KOPT-K1 (cell line): Measurements from ENCODE around the gene ZFAND2B.
A peak's percentile ranks its signal among the peaks of the same experiment; 100 is the strongest.

Source experiments
- H3K27ac ChIP-seq: fragments of 200-600 bp; sonication (generic); 2 replicates; pipeline ENCODE4 v1.5.1; 2016; ENCODE audit warnings: antibody characterized with exemption, mild to moderate bottlenecking, low read depth, low read length; ENCODE audit not compliant: poor library complexity, severe bottlenecking
- H3K36me3 ChIP-seq: fragments of 200-600 bp; sonication (generic); 2 replicates; pipeline ENCODE4 v1.5.1; 2017; ENCODE audit warnings: antibody characterized with exemption, mild to moderate bottlenecking, low read length, moderate library complexity; ENCODE audit not compliant: insufficient read depth
- H3K9me3 ChIP-seq: fragments of 200-600 bp; sonication (generic); 2 replicates; pipeline ENCODE4 v1.5.1; 2017; ENCODE audit warnings: antibody characterized with exemption, low read length, mild to moderate bottlenecking; ENCODE audit not compliant: insufficient read depth, poor library complexity, severe bottlenecking

The ZFAND2B gene

DNA sequence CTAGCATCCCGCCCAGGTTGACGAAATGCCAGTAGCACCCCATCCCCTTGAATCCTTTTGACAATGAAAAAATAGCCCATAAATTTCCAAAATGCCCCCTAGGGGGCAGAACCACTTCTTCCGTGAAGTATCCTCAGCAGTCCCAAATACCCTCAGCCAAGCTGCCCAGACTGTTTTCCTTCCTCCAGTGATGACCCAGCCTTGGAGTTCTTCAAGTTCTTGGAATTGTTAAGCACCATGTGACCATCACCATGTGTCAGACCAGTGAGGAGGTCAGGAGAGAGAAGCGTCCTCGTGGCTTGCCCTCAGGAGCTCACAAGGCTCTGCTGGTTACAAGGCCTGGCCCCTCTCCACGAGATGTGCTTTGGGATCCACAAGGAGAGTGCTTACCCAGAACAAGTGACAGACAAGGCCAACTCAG lies 35.3 kb upstream of the ZFAND2B start:
- Histone ChIP-seq H3K36me3 (peaks cover 41% of the 10 kb centered on the region), H3K27ac (no peak overlapping the region), H3K9me3 (no peaks in the 10 kb centered on the region)

GRCh38 chr2:219172231-219173154 lies 34.1 kb upstream of the ZFAND2B start:
- Histone ChIP-seq H3K9me3 (no peaks in the 10 kb centered on the region), H3K36me3 (peaks cover 41% of the 10 kb centered on the region), H3K27ac (no peak overlapping the region)

GRCh38 chr2:219173176-219173575 lies 33.4 kb upstream of the ZFAND2B start:
- Histone ChIP-seq H3K9me3 (no peaks in the 10 kb centered on the region), H3K27ac (no peak overlapping the region)

GRCh38 chr2:219174146-219174545 lies 32.4 kb upstream of the ZFAND2B start:
- Histone ChIP-seq H3K36me3 (peaks cover 41% of the 10 kb centered on the region), H3K9me3 (no peaks in the 10 kb centered on the region), H3K27ac (no peak overlapping the region)

More at GRCh38 chr2:219173176-219173575, 33.4 kb upstream of the ZFAND2B start:
- peaks cover 41% of the 10 kb centered on the region for H3K36me3 ChIP-seq

DNA sequence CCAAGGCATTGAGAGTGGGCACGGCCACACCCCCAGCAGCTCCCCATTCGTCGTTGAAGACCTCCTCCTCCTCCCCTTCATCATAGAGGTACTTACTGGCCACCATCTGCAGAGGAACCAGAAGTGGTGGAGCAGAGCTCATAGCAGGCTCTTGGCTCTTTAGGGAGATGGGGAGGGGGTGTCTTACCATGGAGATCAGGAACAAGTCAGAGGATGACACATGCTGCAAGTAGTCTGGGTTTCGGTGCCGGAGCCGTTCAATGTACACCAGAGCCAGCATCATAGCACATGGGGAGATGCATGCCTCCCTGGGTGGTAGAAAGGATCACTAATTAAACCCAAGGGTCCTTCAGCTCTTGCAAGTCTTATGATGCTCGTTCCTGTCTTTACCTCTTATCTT lies 31.8 kb upstream of the ZFAND2B start:
- Histone ChIP-seq H3K9me3 (no peaks in the 10 kb centered on the region), H3K27ac (no peak overlapping the region), H3K36me3 (peaks cover 48% of the 10 kb centered on the region)

DNA sequence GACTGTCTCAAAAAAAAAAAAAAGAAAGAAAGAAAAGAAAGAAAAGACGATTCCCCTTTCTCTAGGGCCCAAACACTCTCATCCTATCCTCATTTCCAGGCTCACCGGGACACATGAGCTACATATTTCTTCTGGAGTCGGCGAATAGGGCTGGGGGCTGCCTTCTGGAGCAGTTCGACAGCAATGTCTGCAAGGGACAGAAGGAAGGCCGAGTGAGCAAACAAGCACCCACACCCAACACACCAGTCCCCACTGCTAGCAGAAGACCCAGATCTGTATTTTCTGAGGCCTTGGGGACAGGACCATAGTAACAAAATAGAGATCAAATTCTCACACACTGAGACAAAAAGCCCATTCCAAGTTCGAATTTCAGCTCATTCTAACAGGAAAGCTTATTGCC lies 31.1 kb upstream of the ZFAND2B start:
- Histone ChIP-seq H3K27ac (peak overlapping the region; percentile 93), H3K9me3 (no peaks in the 10 kb centered on the region), H3K36me3 (peaks cover 55% of the 10 kb centered on the region)

- H3K9me3 ChIP-seq, result no peaks in the 10 kb centered on the region
- H3K36me3 ChIP-seq, result peaks cover 58% of the 10 kb centered on the region
Measured at GRCh38 chr2:219175928-219176817, 30.4 kb upstream of the ZFAND2B start.

GRCh38 chr2:219176818-219177551 lies 29.6 kb upstream of the ZFAND2B start, which contains the start of gene CNPPD1:
Gene CNPPD1, minus strand, starts transcription at chr2:219176925. Its CDS starts 97 bp downstream, at chr2:219176828.
- H3K27ac ChIP-seq, result peak within 1 kb of the TSS; percentile 93

More at GRCh38 chr2:219175928-219176817, 30.4 kb upstream of the ZFAND2B start:
- peak overlapping the region; percentile 93 for H3K27ac ChIP-seq

GRCh38 chr2:219177552-219178376 lies 28.8 kb upstream of the ZFAND2B start, which contains the start of gene RETREG2:
Gene RETREG2, plus strand, starts transcription at chr2:219178275. Its CDS starts 78 bp downstream, at chr2:219178353.
- Histone ChIP-seq H3K9me3 (no peaks in the 10 kb centered on the region), H3K36me3 (peaks cover 58% of the 10 kb centered on the region), H3K27ac (peak within 1 kb of the TSS; percentile 93)

More at GRCh38 chr2:219176818-219177551, 29.6 kb upstream of the ZFAND2B start, which contains the start of gene CNPPD1:
- no peaks in the 10 kb centered on the region for H3K9me3 ChIP-seq
- H3K36me3 ChIP-seq, result peaks cover 58% of the 10 kb centered on the region

DNA sequence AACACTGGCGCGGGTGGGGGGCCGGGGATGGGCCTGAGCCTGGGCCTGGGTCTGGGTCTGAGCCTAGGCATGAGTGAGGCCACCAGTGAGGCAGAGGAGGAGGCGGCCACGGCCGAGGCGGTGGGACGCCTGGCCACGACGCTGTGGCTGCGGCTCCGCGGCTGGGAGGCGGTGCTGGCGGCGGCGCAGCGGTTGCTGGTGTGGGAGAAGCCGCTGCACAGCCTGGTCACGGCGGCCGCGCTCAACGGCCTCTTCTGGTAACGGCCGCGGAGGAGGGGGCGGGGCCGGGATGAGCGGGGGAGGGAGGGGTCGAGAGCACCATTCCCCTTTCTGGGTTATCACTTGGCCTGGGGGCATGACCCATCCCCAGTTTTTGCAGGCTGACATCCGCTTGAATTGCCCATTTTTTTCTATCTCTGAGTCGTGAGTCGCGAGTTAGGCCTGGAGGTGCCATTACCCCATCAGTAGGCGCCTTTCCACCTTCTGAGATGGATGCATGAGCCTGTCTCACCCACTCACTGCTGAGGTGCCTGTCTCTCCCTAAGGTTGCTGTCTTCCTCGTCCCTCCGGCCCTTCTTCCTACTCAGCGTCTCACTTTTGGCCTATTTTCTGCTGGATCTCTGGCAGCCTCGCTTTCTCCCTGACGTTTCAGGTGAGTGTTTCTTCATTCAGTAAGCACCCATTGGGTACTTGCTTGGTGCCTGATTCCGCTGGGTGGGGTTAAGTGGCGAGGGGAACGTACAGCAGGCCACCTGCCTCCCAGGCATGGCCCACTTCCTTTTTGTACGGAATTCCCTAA lies 28.0 kb upstream of the ZFAND2B start:
- H3K9me3 ChIP-seq, result no peaks in the 10 kb centered on the region
- peaks cover 60% of the 10 kb centered on the region for H3K36me3 ChIP-seq
- H3K27ac ChIP-seq, result peak overlapping the region; percentile 93

GRCh38 chr2:219179601-219180465 lies 26.7 kb upstream of the ZFAND2B start:
- Histone ChIP-seq H3K9me3 (no peaks in the 10 kb centered on the region), H3K36me3 (peaks cover 60% of the 10 kb centered on the region), H3K27ac (no peak overlapping the region)

DNA sequence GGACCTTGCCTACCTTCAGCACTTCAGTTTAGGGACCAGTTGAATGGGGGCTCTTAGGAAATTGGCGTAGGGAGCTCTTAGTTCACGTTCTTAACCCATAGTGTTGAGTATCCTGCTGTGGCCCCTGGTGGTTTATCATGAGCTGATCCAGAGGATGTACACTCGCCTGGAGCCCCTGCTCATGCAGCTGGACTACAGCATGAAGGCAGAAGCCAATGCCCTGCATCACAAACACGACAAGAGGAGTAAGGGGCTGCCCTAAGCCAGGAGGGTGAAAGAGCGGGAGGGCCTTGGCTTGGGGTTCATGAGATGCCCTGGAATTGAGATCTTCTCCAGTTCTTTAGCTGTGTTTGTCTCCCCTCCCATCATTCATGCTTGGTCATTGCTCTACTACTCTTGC lies 25.6 kb upstream of the ZFAND2B start:
- Histone ChIP-seq H3K9me3 (no peaks in the 10 kb centered on the region), H3K27ac (no peak overlapping the region), H3K36me3 (peaks cover 67% of the 10 kb centered on the region)
